ENCODE results near the gene PHF21B. TPM values are rescaled to one million over a fixed set of nuclear protein-coding genes. Genes with fewer than 3 reads are reported as not detected.

The PHF21B gene
- total RNA-seq, 1 experiment from 2014 or later, result 4.5 TPM

GRCh38 chr22:44871782-44872181 lies 138.0 kb downstream of the PHF21B start:
- Histone ChIP-seq H3K36me3 (ENCODE audit: control insufficient read depth, insufficient read depth, low read length) (no peaks in the 10 kb centered on the region), H3K27ac (ENCODE audit: low read length) (no peak overlapping the region), H3K4me3 (ENCODE audit: low read depth in 2 of 2, low read length in 2 of 2) (no peak overlapping the region), H3K9me3 (ENCODE audit: control insufficient read depth, insufficient read depth, low read depth, low read length) (no peaks in the 10 kb centered on the region), H3K27me3 (ENCODE audit: control insufficient read depth, insufficient read depth, low read length) (no peaks in the 10 kb centered on the region), H3K4me1 (ENCODE audit: control insufficient read depth, insufficient read depth, low read length) (no peaks in the 10 kb centered on the region)
- CTCF ChIA-PET, result no interaction called here
- no TSS peak for BruUV-seq (replicated peaks)
- DNase-seq (ENCODE audit: low read depth, low spot score) (no peak), ATAC-seq (no peak)
- in situ Hi-C loops (cut with HindIII; ENCODE audit: low pct_unique_long_range_greater_than_20kb, low sequenced_read_pairs), result no loop called here
- POLR2A ChIA-PET, result no interaction called here
- intact Hi-C loops (cut with micrococcal nuclease; ENCODE audit: unreplicated experiment), result no loop called here
- TF ChIP-seq POLR2AphosphoS5 (IDR thresholded peaks at IDR 0.05; ENCODE audit: low read depth, low read length), result no peak
- TF ChIP-seq CTCF (IDR thresholded peaks at IDR 0.05), result no peak
- TF ChIP-seq REST (IDR thresholded peaks at IDR 0.05; ENCODE audit: insufficient read depth in 1 of 2, low read depth in 2 of 2, low read length in 1 of 2), result no peak
- no peak for TF ChIP-seq TCF7L2 (IDR thresholded peaks at IDR 0.05; ENCODE audit: low read depth, low read length)
- TF ChIP-seq SIN3A (IDR thresholded peaks at IDR 0.05; ENCODE audit: borderline replicate concordance, insufficient read depth, low read depth, low read length), result no peak

GRCh38 chr22:44870021-44870420 lies 139.8 kb downstream of the PHF21B start:
- intact Hi-C loops (cut with micrococcal nuclease; ENCODE audit: unreplicated experiment), result no loop called here
- TF ChIP-seq POLR2AphosphoS5 (IDR thresholded peaks at IDR 0.05; ENCODE audit: low read depth, low read length), result no peak
- TF ChIP-seq CTCF (IDR thresholded peaks at IDR 0.05), result no peak
- no peak for TF ChIP-seq TCF7L2 (IDR thresholded peaks at IDR 0.05; ENCODE audit: low read depth, low read length)
- TF ChIP-seq REST (IDR thresholded peaks at IDR 0.05; ENCODE audit: insufficient read depth in 1 of 2, low read depth in 2 of 2, low read length in 1 of 2), result no peak
- no peak for TF ChIP-seq SIN3A (IDR thresholded peaks at IDR 0.05; ENCODE audit: borderline replicate concordance, insufficient read depth, low read depth, low read length)
- no TSS peak for BruUV-seq (replicated peaks)
- Histone ChIP-seq H3K36me3 (ENCODE audit: control insufficient read depth, insufficient read depth, low read length) (no peaks in the 10 kb centered on the region), H3K4me3 (ENCODE audit: low read depth in 2 of 2, low read length in 2 of 2) (no peak overlapping the region), H3K27me3 (ENCODE audit: control insufficient read depth, insufficient read depth, low read length) (no peaks in the 10 kb centered on the region), H3K9me3 (ENCODE audit: control insufficient read depth, insufficient read depth, low read depth, low read length) (no peaks in the 10 kb centered on the region), H3K4me1 (ENCODE audit: control insufficient read depth, insufficient read depth, low read length) (no peaks in the 10 kb centered on the region), H3K27ac (ENCODE audit: low read length) (no peak overlapping the region)
- no peak for DNase-seq (ENCODE audit: low read depth, low spot score)
- ChIA-PET CTCF (no interaction called here), POLR2A (interaction anchor here (1.0 kb wide), 1 partner anchor 83 kb away, joined by 10 read pairs; no protein-coding TSS in a partner anchor)
- ATAC-seq, result no peak
- in situ Hi-C loops (cut with HindIII; ENCODE audit: low pct_unique_long_range_greater_than_20kb, low sequenced_read_pairs), result no loop called here
